K562 (cell line): ENCODE measurements around the gene PRTN3. TPM values are rescaled to one million over a fixed set of nuclear protein-coding genes. Genes with fewer than 3 reads are reported as not detected.
A peak's percentile ranks its signal among the peaks of the same experiment; 100 is the strongest.

ENCODE experiments used
- CBFA2T2 ChIP-seq: fragments of 450-650 bp; conservative IDR thresholded peaks from 2 replicates; pipeline ENCODE4 v1.6.1; 2017; ENCODE audit warnings: mild to moderate bottlenecking
- CBX1 ChIP-seq: sonication (generic); IDR thresholded peaks from 2 replicates; pipeline ENCODE4 v1.6.1; 2016; ENCODE audit warnings: antibody characterized with exemption, low read depth, mild to moderate bottlenecking
- HNRNPLL ChIP-seq: fragments of 200-400 bp; formaldehyde crosslinking; IDR thresholded peaks from 2 replicates; pipeline ENCODE4 v1.6.1; 2017; ENCODE audit warnings: low read length, low read depth, mild to moderate bottlenecking; ENCODE audit not compliant: poor library complexity, severe bottlenecking
- KDM5B ChIP-seq: fragments of 200-600 bp; sonication (generic); IDR thresholded peaks from 2 replicates; pipeline ENCODE4 v1.6.1; 2012; ENCODE audit warnings: low read depth, mild to moderate bottlenecking, moderate library complexity, low read length, control low read depth, inconsistent platforms; ENCODE audit not compliant: insufficient replicate concordance
- LCOR ChIP-seq: sonication (generic); formaldehyde crosslinking; IDR thresholded peaks from 2 replicates; pipeline ENCODE4 v1.8.0; 2022; ENCODE audit warnings: mild to moderate bottlenecking, missing genetic modification reagents
- MXI1 ChIP-seq: IDR thresholded peaks from 2 replicates; pipeline ENCODE4 v1.6.1; 2011; ENCODE audit warnings: low read depth, mild to moderate bottlenecking, improper control_type of control experiment, low read length
- MYC ChIP-seq, 2 experiments: fragments of 250-450 bp in 1 of 2; sonication (Bioruptor Pico) in 1 of 2; IDR thresholded peaks; 2 replicates each; pipeline versions ENCODE4 v1.5.1 to v1.6.1; 2012 to 2021; ENCODE audit warnings: low read depth in 2 of 2, borderline replicate concordance in 1 of 2, improper control_type of control experiment in 1 of 2, low read length in 1 of 2, mild to moderate bottlenecking in 1 of 2, moderate library complexity in 1 of 2
- POLR2A ChIP-seq: fragments of 450-650 bp; conservative IDR thresholded peaks from 2 replicates; pipeline ENCODE4 v1.6.1; 2016
- PURB ChIP-seq: sonication (generic); formaldehyde crosslinking; IDR thresholded peaks from 2 replicates; pipeline ENCODE4 v1.9.0; 2021; ENCODE audit warnings: low read depth, mild to moderate bottlenecking, missing genetic modification reagents
- SAP30 ChIP-seq: fragments of 200-600 bp; sonication (generic); IDR thresholded peaks from 2 replicates; pipeline ENCODE4 v1.6.1; 2012; ENCODE audit warnings: borderline replicate concordance, low read depth, mild to moderate bottlenecking, moderate library complexity, low read length, control low read depth, inconsistent platforms; ENCODE audit not compliant: insufficient read depth, poor library complexity, severe bottlenecking
- SREBF1 ChIP-seq: fragments of 150-350 bp; IDR thresholded peaks from 2 replicates; pipeline ENCODE4 v1.6.1; 2014; ENCODE audit warnings: antibody characterized with exemption, low read depth, low read length, borderline replicate concordance
- ZBTB1 ChIP-seq: sonication (generic); formaldehyde crosslinking; IDR thresholded peaks from 2 replicates; pipeline ENCODE4 v1.8.1; 2023; ENCODE audit warnings: missing genetic modification reagents, low read depth, mild to moderate bottlenecking, borderline replicate concordance
- polyA plus RNA-seq, 8 experiments: library from polyadenylated mRNA; depleted of rRNA in 4 of 8; stranded (reverse) in 5 of 8; unstranded in 3 of 8; fragments of >200 nt; fragmentation: Nextera tagmentation in 2 of 8; fragmentation: Illumina TruSeq in 1 of 8; extraction: Ambion mirVana in 2 of 8; extraction: Trizol in 1 of 8; gene quantifications; 2 replicates each; pipeline versions ENCODE4 v1.2.1 to v1.2.3, GENCODE V29; 2011 to 2014; ENCODE audit warnings: inconsistent platforms in 1 of 8, missing spikeins in 1 of 8
- total RNA-seq, 7 experiments: library from RNA; depleted of rRNA in 6 of 7; stranded (reverse); fragments of >200 nt in 6 of 7; fragmentation: Illumina TruSeq in 2 of 7; extraction: Trizol in 2 of 7; gene quantifications; 2 replicates each; pipeline versions ENCODE4 v1.2.1 to v1.2.3, GENCODE V29; 2011 to 2021; ENCODE audit warnings: low replicate concordance in 1 of 7
- TF ChIP-seq, protein P1 (sequence below): fragments of 450-650 bp; IDR thresholded peaks from 2 replicates; pipeline ENCODE4 v1.6.1; 2016
- TF ChIP-seq, protein P2 (sequence below): sonication (generic); formaldehyde crosslinking; IDR thresholded peaks from 2 replicates; pipeline ENCODE4 v1.9.0; 2022; ENCODE audit warnings: mild to moderate bottlenecking, missing genetic modification reagents
- TF ChIP-seq, protein P3 (sequence below): fragments of 450-650 bp; IDR thresholded peaks from 2 replicates; pipeline ENCODE4 v1.6.1; 2016; ENCODE audit warnings: borderline replicate concordance
- TF ChIP-seq, protein P4 (sequence below): sonication (generic); formaldehyde crosslinking; IDR thresholded peaks from 2 replicates; pipeline ENCODE4 v1.8.0; 2022; ENCODE audit warnings: mild to moderate bottlenecking, missing genetic modification reagents, borderline replicate concordance
- TF ChIP-seq, protein P5 (sequence below): sonication (generic); IDR thresholded peaks from 2 replicates; pipeline ENCODE4 v1.6.1; 2016

PRTN3 gene
- total and polyA plus RNA-seq, 9 of the 15 experiments (the other 6 are each of a cell fraction or from before 2014, with no cell fraction given), result 0.14 to 0.86 (median 0.43) TPM; not detected in 3

DNA sequence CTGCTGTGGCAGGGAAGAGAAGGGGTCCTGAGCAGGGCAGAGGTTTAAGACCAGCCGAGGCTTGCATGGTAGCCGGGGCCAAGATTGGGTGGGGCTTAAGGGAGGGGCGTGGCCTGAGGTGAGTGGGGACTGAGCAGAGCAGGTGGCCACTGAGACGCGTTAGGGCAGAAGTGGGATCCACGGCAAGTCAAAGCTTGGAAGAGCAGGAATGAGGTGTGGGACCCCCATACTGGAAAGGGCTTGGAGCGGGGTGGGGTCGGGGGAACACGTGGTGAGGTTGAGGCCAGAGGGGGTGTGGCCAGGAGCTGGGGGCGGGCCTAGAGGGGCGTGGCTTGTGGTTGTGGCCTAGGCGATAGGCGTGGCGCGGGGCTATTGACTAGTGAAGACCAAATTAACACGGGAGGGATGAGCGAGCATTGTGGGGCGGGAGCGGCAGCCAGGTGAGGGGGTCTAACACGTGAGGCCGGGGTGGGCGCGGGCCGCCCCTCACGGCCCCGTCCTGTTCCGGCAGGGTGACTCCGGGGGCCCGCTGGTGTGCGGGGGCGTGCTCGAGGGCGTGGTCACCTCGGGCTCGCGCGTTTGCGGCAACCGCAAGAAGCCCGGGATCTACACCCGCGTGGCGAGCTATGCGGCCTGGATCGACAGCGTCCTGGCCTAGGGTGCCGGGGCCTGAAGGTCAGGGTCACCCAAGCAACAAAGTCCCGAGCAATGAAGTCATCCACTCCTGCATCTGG lies 21.9 kb downstream of the PRTN3 start (continued):
- TF ChIP-seq, protein P1, sequence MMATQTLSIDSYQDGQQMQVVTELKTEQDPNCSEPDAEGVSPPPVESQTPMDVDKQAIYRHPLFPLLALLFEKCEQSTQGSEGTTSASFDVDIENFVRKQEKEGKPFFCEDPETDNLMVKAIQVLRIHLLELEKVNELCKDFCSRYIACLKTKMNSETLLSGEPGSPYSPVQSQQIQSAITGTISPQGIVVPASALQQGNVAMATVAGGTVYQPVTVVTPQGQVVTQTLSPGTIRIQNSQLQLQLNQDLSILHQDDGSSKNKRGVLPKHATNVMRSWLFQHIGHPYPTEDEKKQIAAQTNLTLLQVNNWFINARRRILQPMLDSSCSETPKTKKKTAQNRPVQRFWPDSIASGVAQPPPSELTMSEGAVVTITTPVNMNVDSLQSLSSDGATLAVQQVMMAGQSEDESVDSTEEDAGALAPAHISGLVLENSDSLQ, result peak; percentile 30; the same call in 1 of the 2 replicates
- TF ChIP-seq, protein P2, sequence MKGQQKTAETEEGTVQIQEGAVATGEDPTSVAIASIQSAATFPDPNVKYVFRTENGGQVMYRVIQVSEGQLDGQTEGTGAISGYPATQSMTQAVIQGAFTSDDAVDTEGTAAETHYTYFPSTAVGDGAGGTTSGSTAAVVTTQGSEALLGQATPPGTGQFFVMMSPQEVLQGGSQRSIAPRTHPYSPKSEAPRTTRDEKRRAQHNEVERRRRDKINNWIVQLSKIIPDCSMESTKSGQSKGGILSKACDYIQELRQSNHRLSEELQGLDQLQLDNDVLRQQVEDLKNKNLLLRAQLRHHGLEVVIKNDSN (CRISPR knock-in tag), result peak; percentile 91
- TF ChIP-seq SREBF1 (no peak), MYC (IDR thresholded peaks at IDR 0.05; ENCODE audit: low read depth, low read length) (peak; percentile 51; the same call in 1 of the 2 replicates), MYC (CRISPR knock-in tag; IDR thresholded peaks at IDR 0.05; ENCODE audit: borderline replicate concordance, low read depth) (no peak), ZBTB1 (peak; percentile 75; the same call in 1 of the 2 replicates), MXI1 (0 out of 2 replicates have a peak, but pooled peaks have one; percentile 51), HNRNPLL (peak; percentile 33), PURB (CRISPR knock-in tag) (no peak), LCOR (0 out of 2 replicates have a peak, but pooled peaks have one; percentile 30), SAP30 (peak; percentile 61), KDM5B (no peak), CBX1 (peak; percentile 80), POLR2A (peak; percentile 54; the same call in 1 of the 2 replicates), CBFA2T2 (no peak)
- TF ChIP-seq, protein P3, sequence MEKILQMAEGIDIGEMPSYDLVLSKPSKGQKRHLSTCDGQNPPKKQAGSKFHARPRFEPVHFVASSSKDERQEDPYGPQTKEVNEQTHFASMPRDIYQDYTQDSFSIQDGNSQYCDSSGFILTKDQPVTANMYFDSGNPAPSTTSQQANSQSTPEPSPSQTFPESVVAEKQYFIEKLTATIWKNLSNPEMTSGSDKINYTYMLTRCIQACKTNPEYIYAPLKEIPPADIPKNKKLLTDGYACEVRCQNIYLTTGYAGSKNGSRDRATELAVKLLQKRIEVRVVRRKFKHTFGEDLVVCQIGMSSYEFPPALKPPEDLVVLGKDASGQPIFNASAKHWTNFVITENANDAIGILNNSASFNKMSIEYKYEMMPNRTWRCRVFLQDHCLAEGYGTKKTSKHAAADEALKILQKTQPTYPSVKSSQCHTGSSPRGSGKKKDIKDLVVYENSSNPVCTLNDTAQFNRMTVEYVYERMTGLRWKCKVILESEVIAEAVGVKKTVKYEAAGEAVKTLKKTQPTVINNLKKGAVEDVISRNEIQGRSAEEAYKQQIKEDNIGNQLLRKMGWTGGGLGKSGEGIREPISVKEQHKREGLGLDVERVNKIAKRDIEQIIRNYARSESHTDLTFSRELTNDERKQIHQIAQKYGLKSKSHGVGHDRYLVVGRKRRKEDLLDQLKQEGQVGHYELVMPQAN, result peak; percentile 94
- TF ChIP-seq, protein P4, sequence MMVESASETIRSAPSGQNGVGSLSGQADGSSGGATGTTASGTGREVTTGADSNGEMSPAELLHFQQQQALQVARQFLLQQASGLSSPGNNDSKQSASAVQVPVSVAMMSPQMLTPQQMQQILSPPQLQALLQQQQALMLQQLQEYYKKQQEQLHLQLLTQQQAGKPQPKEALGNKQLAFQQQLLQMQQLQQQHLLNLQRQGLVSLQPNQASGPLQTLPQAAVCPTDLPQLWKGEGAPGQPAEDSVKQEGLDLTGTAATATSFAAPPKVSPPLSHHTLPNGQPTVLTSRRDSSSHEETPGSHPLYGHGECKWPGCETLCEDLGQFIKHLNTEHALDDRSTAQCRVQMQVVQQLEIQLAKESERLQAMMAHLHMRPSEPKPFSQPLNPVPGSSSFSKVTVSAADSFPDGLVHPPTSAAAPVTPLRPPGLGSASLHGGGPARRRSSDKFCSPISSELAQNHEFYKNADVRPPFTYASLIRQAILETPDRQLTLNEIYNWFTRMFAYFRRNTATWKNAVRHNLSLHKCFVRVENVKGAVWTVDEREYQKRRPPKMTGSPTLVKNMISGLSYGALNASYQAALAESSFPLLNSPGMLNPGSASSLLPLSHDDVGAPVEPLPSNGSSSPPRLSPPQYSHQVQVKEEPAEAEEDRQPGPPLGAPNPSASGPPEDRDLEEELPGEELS (CRISPR knock-in tag), result 0 out of 2 replicates have a peak, but pooled peaks have one; percentile 44
- TF ChIP-seq, protein P5, sequence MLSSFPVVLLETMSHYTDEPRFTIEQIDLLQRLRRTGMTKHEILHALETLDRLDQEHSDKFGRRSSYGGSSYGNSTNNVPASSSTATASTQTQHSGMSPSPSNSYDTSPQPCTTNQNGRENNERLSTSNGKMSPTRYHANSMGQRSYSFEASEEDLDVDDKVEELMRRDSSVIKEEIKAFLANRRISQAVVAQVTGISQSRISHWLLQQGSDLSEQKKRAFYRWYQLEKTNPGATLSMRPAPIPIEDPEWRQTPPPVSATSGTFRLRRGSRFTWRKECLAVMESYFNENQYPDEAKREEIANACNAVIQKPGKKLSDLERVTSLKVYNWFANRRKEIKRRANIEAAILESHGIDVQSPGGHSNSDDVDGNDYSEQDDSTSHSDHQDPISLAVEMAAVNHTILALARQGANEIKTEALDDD, result peak; percentile 52; the same call in 1 of the 2 replicates
